GM18517 (cell line): ENCODE results near the gene DEDD2.
A peak's percentile ranks its signal among the peaks of the same experiment; 100 is the strongest.

ENCODE experiments used
- ATAC-seq: cut with Tn5 transposase; IDR thresholded peaks from one replicate; pipeline ENCODE4 v1.9.1; 2021; ENCODE audit warnings: mild to moderate bottlenecking, moderate library complexity; ENCODE audit not compliant: unreplicated experiment

Gene DEDD2

GRCh38 chr19:42201489-42202289 lies 15.8 kb downstream of the DEDD2 start:
- ATAC-seq: no peak

- no peak for ATAC-seq
These were observed 17.3 kb downstream of the DEDD2 start for GRCh38 chr19:42200116-42200715.

DNA sequence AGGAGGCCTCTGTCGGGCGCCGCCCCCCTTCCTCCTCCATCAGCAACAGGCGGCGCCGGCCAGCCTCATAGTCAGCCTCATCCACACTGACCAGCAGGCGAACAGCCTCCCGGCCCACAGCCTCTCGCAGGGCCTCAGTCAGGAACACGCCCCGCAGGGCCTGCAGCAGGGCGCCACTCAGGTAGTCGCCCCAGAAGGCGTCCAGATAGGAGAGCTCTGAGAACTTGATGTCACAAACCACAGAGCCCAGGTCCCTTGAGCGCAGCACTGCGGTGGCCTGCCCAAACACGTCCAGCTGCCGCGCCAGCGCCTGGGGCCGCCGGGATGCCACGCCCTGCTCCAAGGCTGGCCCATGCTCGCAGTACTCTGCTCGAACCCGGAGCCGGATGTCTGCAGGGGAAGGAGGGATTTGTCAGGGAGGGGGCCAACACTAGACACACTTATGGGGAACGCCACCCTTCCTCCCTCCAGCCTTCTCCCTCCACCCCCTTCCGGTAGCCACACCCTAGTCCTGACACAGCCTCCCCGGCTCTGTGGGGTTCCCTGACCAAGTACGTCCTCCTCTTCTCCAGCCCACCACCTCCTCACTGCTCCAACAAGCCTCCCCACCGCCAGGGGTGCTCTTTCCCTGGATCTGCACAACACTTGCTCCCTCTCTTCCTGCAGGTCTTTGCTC lies 17.9 kb downstream of the DEDD2 start:
- peak; percentile 46 for ATAC-seq

GRCh38 chr19:42198676-42199439 lies 18.6 kb downstream of the DEDD2 start:
- ATAC-seq: peak; percentile 37

DNA sequence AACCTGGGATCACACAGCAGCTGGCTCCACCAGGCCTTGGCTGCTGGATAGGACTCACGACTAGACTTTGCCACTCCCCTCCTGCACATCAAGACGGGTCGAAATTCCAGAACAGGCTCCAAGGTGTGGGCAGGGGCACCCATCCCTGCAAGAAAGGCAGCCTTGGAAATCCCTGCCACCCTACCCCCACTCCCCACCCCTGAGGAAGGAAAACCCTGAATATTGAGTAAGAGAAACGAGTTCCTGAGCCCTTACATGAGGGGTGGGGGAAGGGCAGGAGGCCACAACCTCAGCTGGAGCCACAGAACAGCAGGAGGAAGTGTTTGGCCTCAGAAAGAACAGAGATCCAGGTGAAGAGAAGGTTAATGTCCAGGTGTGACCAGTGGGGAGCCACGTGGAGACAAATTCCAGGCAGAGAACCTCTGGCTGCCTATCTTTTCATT lies 20.1 kb downstream of the DEDD2 start:
- ATAC-seq: no peak

GRCh38 chr19:42196011-42197001 lies 21.2 kb downstream of the DEDD2 start:
- ATAC-seq: no peak

GRCh38 chr19:42193706-42194105 lies 23.8 kb downstream of the DEDD2 start:
- no peak for ATAC-seq

GRCh38 chr19:42193294-42193693 lies 24.2 kb downstream of the DEDD2 start:
- no peak for ATAC-seq

DNA sequence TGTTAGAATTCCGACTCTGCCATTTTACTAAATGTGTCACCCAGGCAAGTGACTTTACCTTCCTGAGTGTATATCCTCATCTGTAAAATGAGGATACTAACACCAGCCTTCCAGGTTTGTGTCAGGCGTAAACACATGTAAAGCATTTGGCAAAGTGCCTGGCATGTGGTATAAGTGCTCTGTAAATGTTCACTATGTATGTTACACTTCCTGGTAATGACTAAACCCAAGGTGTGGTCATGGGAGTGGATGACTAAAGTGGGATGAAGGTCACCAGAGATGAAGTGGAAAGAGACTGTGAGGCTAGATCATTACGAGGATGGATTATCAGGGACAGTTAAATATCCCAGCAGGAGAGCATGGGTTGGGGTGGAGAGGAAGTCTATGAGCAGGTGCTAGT lies 25.6 kb downstream of the DEDD2 start:
- no peak for ATAC-seq

- no peak for ATAC-seq
These were observed 26.1 kb downstream of the DEDD2 start for GRCh38 chr19:42191330-42191729.

- no peak for ATAC-seq
These were observed 28.3 kb downstream of the DEDD2 start for GRCh38 chr19:42189133-42189532.

DNA sequence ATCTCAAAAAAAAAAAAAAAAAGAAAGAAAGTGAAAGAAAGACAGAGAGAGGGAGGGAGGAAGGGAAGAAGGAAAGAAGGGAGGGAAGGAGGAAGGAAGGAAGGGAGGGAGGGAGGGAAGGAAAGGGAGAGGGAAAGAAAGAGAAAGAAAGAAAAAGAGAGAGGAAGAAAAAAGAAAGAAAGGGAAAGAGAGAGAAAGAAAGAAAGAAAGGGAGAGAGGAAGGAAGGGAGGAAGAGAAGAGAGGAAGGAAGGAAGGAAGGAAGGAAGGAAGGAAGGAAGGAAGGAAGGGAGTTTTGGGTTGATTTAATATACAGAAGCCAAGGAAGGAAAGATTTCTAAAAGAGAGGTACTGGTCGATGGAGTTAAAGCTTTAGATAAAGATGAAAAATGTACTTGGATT lies 28.8 kb downstream of the DEDD2 start:
- no peak for ATAC-seq

- ATAC-seq: no peak
These were observed 32.2 kb downstream of the DEDD2 start for GRCh38 chr19:42185277-42185676.

- ATAC-seq: no peak
These were observed 33.0 kb downstream of the DEDD2 start for GRCh38 chr19:42184401-42184861.

DNA sequence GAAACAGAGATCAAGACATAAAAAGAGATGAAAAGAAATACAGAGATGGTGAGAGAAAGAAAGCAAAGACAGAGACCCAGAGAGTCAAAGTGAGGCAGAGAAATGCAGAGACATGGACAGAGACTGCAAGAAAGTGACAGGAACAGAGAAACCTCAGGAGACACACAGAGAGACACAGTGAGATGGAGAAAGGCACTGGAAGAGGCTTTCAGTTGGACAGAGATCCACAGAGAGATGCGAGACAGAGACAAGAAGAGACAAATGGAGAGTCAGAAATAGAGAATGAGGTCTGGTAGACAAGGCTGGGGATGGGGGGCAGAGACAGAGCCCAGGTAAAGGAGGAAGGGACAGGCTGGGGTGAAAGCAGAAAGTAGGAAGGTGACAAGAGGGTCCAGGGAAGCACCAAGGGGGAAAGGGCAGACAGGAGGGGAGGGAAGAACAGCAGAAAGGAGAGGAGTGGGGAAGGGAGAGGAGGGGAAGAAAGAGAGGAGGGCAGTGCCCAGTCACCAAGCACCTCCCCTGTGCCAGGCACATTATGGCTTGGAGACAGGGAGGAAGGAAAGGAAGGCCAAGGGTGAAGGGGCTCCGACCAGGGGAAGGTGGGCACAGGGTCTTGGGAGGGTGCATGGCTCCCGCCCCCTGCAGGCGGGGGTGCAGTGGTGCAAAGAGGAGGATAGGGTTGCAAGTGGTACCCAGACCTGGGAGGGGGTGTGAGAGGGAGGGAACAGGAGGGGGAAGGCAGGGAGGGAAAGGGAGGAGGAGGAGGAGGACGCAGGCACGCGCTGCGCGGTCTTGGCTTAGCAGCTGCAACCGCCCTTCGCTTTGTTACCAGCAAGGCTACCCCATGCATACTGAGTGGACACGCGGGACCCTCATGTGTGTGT lies 38.4 kb downstream of the DEDD2 start:
- no peak for ATAC-seq

DNA sequence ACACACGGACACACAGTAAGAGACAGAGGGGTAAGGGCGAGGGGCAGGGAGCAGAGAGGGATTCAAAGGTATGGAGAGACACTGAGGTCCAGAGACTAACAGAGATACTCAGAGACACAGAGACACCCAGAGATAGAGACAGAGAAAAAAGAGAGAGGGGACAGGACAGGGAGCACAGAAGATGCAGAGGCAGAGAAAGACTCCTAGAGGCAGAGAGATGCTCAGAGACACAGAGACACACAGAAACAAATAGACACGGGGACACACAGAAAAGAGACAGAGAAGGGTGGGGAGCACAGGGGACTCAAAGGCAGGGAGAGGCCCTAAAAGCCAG lies 39.8 kb downstream of the DEDD2 start:
- no peak for ATAC-seq

DNA sequence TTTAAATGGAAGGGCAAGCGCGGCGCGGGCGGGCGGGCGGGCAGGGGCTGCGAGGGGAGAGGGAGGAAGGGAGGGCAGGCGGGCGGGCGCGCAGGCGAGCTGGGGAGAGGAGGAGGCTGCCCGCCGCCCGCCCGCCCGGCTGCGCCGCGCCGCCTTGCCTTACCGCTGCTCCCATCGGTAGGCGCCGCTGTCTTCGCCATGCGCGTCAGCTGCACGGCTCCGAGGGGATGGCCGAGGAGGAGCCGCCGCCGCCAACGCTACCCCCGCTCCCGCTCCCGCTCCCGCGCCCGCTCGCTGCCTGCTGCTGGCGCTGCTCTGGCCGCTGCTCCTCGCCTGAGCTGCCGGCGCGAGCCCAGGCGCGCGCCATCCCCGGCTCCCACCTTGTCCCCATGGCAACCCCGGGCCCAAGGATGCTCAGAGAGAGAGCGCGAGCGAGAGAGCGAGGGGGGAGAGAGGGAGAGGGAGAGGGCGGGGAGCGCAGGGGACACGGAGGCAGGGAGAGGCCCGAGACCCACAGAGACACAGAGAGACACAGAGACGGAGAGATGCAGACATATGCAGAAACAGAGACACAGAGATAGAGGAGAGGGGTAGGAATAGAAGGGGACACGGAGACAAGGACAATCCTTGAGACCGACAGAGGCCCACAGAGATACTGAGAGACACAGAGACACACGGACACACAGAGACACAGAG lies 40.3 kb downstream of the DEDD2 start:
- no peak for ATAC-seq

- no peak for ATAC-seq
These were observed 40.9 kb downstream of the DEDD2 start for GRCh38 chr19:42176649-42176989.
